CD14-positive monocyte (primary cell): ENCODE data around the gene TPRG1. TPM values are rescaled to one million over a fixed set of nuclear protein-coding genes. Genes with fewer than 3 reads are reported as not detected.

Experiments
- DNase-seq, 3 donors: peaks; one replicate each; pipeline ENCODE4 v3.0.0-alpha.2; 2011 to 2022
- H2AFZ ChIP-seq: 2 replicates; pipeline ENCODE4 v1.6.0; 2012; ENCODE audit warnings: mild to moderate bottlenecking, low read depth, low read length, inconsistent platforms; ENCODE audit not compliant: insufficient read depth, poor library complexity, severe bottlenecking
- H3K27ac ChIP-seq, 2 donors: 1 replicate in 1 of 2; 2 replicates in 1 of 2; pipeline ENCODE4 v1.5.1; 2012 to 2013; ENCODE audit warnings: low read length in 2 of 2, control low read depth in 1 of 2, inconsistent platforms in 1 of 2, low read depth in 1 of 2, mild to moderate bottlenecking in 1 of 2
- H3K27me3 ChIP-seq, 2 donors: one replicate each; pipeline versions ENCODE4 v1.6.0 to v1.6.1; 2011 to 2013; ENCODE audit warnings: low read length in 2 of 2; ENCODE audit not compliant: control insufficient read depth in 2 of 2, insufficient read depth in 2 of 2
- H3K36me3 ChIP-seq, 2 donors: replicated peaks in 1 of 2; 1 replicate in 1 of 2; 2 replicates in 1 of 2; pipeline versions ENCODE4 v1.5.1 to v1.6.1; 2012 to 2013; ENCODE audit warnings: low read length in 2 of 2, control low read depth in 1 of 2, inconsistent platforms in 1 of 2, mild to moderate bottlenecking in 1 of 2; ENCODE audit not compliant: insufficient read depth in 2 of 2, control insufficient read depth in 1 of 2
- H3K4me1 ChIP-seq, 2 donors: 1 replicate in 1 of 2; 2 replicates in 1 of 2; pipeline versions ENCODE4 v1.5.1 to v1.6.1; 2012 to 2013; ENCODE audit warnings: low read length in 2 of 2, control low read depth in 1 of 2, inconsistent platforms in 1 of 2, mild to moderate bottlenecking in 1 of 2, moderate library complexity in 1 of 2; ENCODE audit not compliant: insufficient read depth in 2 of 2, control insufficient read depth in 1 of 2
- H3K4me2 ChIP-seq: replicated peaks from 2 replicates; pipeline ENCODE3; 2012; ENCODE audit warnings: low read length, moderate library complexity, mild to moderate bottlenecking; ENCODE audit not compliant: poor library complexity, severe bottlenecking; ENCODE audit errors: extremely low read depth
- H3K4me3 ChIP-seq, 3 experiments: fragments of 200-600 bp in 1 of 3; sonication (generic) in 1 of 3; replicated peaks in 1 of 3; 1 replicate in 2 of 3; 2 replicates in 1 of 3; pipeline ENCODE4 v1.5.1; 2011 to 2013; ENCODE audit warnings: low read length in 3 of 3, mild to moderate bottlenecking in 3 of 3, control low read depth in 2 of 3, low read depth in 2 of 3, inconsistent platforms in 1 of 3, moderate library complexity in 1 of 3
- H3K79me2 ChIP-seq: 2 replicates; pipeline ENCODE4 v1.6.0; 2012; ENCODE audit warnings: mild to moderate bottlenecking, control low read depth, inconsistent platforms, low read length, moderate library complexity; ENCODE audit not compliant: insufficient read depth
- H3K9ac ChIP-seq: 2 replicates; pipeline ENCODE4 v1.6.0; 2017; ENCODE audit warnings: low read length, mild to moderate bottlenecking; ENCODE audit not compliant: insufficient read depth, poor library complexity, severe bottlenecking
- H3K9me3 ChIP-seq, 2 donors: replicated peaks in 1 of 2; 1 replicate in 1 of 2; 2 replicates in 1 of 2; pipeline versions ENCODE4 v1.5.1 to v1.6.1; 2012 to 2013; ENCODE audit warnings: low read length in 2 of 2, control low read depth in 1 of 2; ENCODE audit not compliant: control insufficient read depth in 1 of 2, insufficient read depth in 1 of 2
- H4K20me1 ChIP-seq: 2 replicates; pipeline ENCODE4 v1.6.0; 2012; ENCODE audit warnings: mild to moderate bottlenecking, low read length, control low read depth, moderate library complexity; ENCODE audit not compliant: insufficient read depth
- H3K27ac Mint-ChIP-seq, 7 donors: one replicate each; pipeline ENCODE4 v1.8.0; 2020; ENCODE audit warnings: mild to moderate bottlenecking in 7 of 7, mixed read lengths in 7 of 7, moderate library complexity in 6 of 7, inconsistent platforms in 2 of 7
- H3K27me3 Mint-ChIP-seq, 3 donors: one replicate each; pipeline ENCODE4 v1.8.0; 2021 to 2022; ENCODE audit warnings: low read depth in 3 of 3, mild to moderate bottlenecking in 3 of 3, mixed read lengths in 3 of 3, moderate library complexity in 3 of 3, inconsistent platforms in 1 of 3
- H3K36me3 Mint-ChIP-seq, 2 donors: one replicate each; pipeline ENCODE4 v1.8.0; 2020; ENCODE audit warnings: mixed read lengths in 2 of 2, inconsistent platforms in 1 of 2, mild to moderate bottlenecking in 1 of 2
- H3K4me1 Mint-ChIP-seq: one replicate; pipeline ENCODE4 v1.8.0; 2020; ENCODE audit warnings: mild to moderate bottlenecking, mixed read lengths
- H3K4me3 Mint-ChIP-seq, 2 donors: one replicate each; pipeline ENCODE4 v1.8.0; 2020; ENCODE audit warnings: mild to moderate bottlenecking in 2 of 2, mixed read lengths in 2 of 2, moderate library complexity in 1 of 2
- H3K9me3 Mint-ChIP-seq, 7 donors: one replicate each; pipeline ENCODE4 v1.8.0; 2020 to 2022; ENCODE audit warnings: mixed read lengths in 7 of 7, mild to moderate bottlenecking in 6 of 7, moderate library complexity in 6 of 7, inconsistent platforms in 2 of 7
- CTCF ChIP-seq: fragments of 200-600 bp; IDR thresholded peaks from one replicate; pipeline ENCODE4 v1.8.0; 2022; ENCODE audit warnings: antibody characterized with exemption, mild to moderate bottlenecking
- WGBS: methylation state at CpG from one replicate; pipeline ENCODE4 v1.1.5; 2013; ENCODE audit warnings: missing lambda C conversion rate; ENCODE audit not compliant: insufficient coverage; 5-methylcytosine and 5-hydroxymethylcytosine counted together
- intact Hi-C, 2 donors: fragments of 100-400 bp; cut with micrococcal nuclease; formaldehyde crosslinking; loops; one replicate each; pipeline versions ENCODE4 v1.15.0 to v1.15.1; 2023
- polyA plus RNA-seq, 3 donors: library from polyadenylated mRNA; depleted of rRNA in 1 of 3; unstranded in 2 of 3; stranded (reverse) in 1 of 3; fragments of 300-500 nt in 2 of 3; fragments of >200 nt in 1 of 3; fragmentation: Illumina TruSeq in 2 of 3; gene quantifications; 1 replicate in 2 of 3; 2 replicates in 1 of 3; pipeline ENCODE4 v1.2.3, GENCODE V29; 2012 to 2021

TPRG1 gene
- polyA plus RNA-seq, 3 donors, result 0.14 to 1.7 (median 0.55) TPM

- H3K27ac Mint-ChIP-seq, result peak overlapping the region in 1 of 7 donors; percentile 12
- no peak for DNase-seq
Observed at GRCh38 chr3:189237526-189237925, 65.8 kb downstream of the TPRG1 start.

DNA sequence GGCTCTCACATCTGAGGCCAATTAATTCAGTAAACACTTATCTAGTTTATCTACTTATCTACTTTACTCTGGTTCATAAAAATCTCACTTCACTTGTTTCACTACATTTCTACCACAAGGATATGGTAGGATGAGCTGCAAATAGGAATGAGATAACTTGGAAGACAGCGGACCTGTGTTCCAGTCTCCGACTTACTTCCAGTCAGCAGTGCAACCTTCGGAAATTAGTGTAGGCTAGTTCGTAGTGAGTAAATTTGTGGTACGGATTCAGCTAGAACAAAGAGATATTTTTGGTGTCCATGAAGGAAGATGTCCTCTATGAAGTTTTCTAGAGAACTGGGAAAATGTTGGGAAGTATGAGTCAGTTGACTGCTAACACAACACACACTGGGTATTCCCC, 66.3 kb downstream of the TPRG1 start:
- Histone ChIP-seq H3K4me1 (no peaks in the 10 kb centered on the region), H3K27ac (no peak overlapping the region), H3K79me2 (no peaks in the 10 kb centered on the region), H3K4me3 (no peak overlapping the region), H3K27me3 (no peaks in the 10 kb centered on the region), H3K9ac (no peak overlapping the region), H4K20me1 (no peaks in the 10 kb centered on the region), H3K9me3 (no peaks in the 10 kb centered on the region), H3K36me3 (no peaks in the 10 kb centered on the region), H2AFZ (no peak overlapping the region), H3K4me2 (no peak overlapping the region)
- no peak for TF ChIP-seq CTCF
- Mint-ChIP-seq H3K27me3 (peaks cover 0 to 4% (median 3%) of the 10 kb centered on the region in 3 donors), H3K9me3 (peaks cover 2 to 8% (median 3%) of the 10 kb centered on the region in 7 donors), H3K4me1 (peaks cover 4% of the 10 kb centered on the region), H3K36me3 (no peaks in the 10 kb centered on the region), H3K27ac (no peak overlapping the region), H3K4me3 (no peak overlapping the region)
- intact Hi-C loops, result no loop called here
- DNase-seq, result no peak
- WGBS, result 100% methylated on average over 3 of the region's 5 CpGs

More at GRCh38 chr3:189237526-189237925, 65.8 kb downstream of the TPRG1 start:
- Mint-ChIP-seq H3K36me3 (no peaks in the 10 kb centered on the region), H3K9me3 (peaks cover 2 to 8% (median 3%) of the 10 kb centered on the region in 7 donors), H3K4me3 (no peak overlapping the region), H3K4me1 (peaks cover 4% of the 10 kb centered on the region), H3K27me3 (peaks cover 0 to 4% (median 3%) of the 10 kb centered on the region in 3 donors)
- Histone ChIP-seq H3K27ac (no peak overlapping the region), H3K4me1 (no peaks in the 10 kb centered on the region), H2AFZ (no peak overlapping the region), H3K79me2 (no peaks in the 10 kb centered on the region), H3K9ac (no peak overlapping the region), H3K27me3 (no peaks in the 10 kb centered on the region), H3K4me3 (no peak overlapping the region), H3K36me3 (no peaks in the 10 kb centered on the region), H4K20me1 (no peaks in the 10 kb centered on the region), H3K4me2 (no peak overlapping the region), H3K9me3 (no peaks in the 10 kb centered on the region)
- TF ChIP-seq CTCF, result no peak
- WGBS, result 100% methylated on average over 3 of the region's 4 CpGs
- intact Hi-C loops, result no loop called here
